SH-SY5Y (cell line): Measurements from ENCODE around the gene ZFHX2.

ENCODE experiments used
- GATA2 ChIP-seq: IDR thresholded peaks from 2 replicates; pipeline ENCODE4 v1.6.1; 2011; ENCODE audit warnings: mild to moderate bottlenecking, low read depth, low read length
- GATA3 ChIP-seq: IDR thresholded peaks from 2 replicates; pipeline ENCODE4 v1.6.1; 2011; ENCODE audit warnings: low read depth, mild to moderate bottlenecking, low read length, moderate library complexity

DNA sequence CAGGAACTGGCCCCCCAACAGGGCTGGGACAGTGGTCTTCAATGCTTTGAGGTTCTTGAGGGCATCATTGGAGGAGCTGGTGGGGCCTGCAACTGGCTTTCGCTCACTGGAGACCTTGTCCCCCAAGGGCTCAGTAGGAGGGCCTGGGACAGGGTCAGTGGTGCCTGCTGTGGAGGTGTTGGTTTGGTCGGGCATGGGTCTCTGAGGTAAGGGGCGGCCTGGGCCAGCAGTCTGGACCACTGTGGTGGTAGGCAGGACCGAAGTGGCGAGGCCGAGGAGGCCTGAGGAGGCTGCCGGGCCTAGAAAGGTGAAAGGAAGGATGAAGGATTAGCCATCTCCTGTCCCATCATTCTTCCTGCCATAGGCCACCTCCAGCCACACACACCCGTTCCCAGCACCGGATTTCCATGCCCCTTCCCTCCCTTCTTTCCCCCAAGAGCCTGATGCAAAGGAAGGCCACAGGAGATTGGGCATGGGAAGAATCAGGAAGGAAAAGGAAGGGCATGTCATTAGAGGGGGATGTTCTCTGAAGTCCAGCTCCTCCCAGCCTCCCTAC lies 28.8 kb downstream of the ZFHX2 start:
- TF ChIP-seq GATA3 (no peak), GATA2 (no peak)
